ENCODE measurements around the gene NR3C2.

The NR3C2 gene

DNA sequence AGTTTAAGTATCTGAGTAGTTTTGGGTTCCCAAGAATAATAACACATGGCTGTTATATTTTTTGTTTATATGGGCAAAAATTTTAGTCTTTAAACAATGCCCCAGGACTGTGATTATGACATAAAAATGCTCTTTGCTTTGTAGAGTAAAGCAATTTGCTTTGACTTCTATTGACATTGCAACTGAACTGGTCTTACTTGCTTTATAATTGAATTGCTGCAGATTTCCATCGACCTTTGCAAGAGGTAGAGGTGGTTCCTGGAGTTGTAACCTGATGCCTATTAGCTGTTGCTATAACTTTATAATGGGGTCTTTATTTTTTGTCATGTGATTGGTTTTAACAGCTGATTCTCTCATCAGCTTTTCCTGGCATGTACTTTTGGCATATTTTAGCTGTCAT lies 407.4 kb downstream of the NR3C2 start:
- DNase-seq, result no peak

DNA sequence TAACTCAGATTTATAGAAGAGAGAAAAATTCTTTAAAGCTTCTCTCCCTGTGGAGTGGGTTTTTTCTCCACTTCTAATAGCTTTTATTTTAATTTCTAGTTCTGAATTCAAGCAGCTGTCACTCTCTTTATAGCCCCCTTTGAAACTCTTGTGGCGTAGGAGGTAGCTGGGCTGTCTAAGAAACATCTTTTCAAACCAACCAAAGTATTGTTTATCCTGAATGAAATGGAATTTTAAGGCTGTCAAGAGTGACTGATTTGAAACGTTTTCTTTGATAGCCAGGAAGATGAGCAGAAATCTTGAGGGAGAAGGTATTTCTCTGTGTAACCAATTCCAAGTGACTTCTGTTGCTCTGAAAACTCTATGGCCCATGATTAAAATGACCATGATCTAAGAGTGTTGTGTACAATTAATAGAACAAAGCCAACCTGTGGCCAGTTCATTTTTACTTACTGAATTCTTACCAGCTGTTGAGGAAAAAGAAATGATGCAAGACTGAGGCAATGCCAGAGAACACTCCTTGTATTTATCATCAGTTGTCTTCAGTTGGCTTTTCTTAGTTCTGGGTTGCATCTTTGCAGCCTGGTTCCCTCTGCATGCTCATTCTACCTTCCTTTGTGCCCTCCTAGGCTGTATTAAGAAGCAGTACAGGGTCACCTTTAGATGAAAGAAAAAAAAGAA lies 411.9 kb downstream of the NR3C2 start:
- no peak for DNase-seq

- DNase-seq, result no peak
Measured at GRCh38 chr4:148029781-148030180, 412.4 kb downstream of the NR3C2 start.
